BE2C (cell line): ENCODE measurements around the gene S100A9.
"Not testable (repeated sequence)": the region's sequence is repeated elsewhere in the genome, so short reads cannot be mapped to it uniquely, and the experiment has no call there.

Experiments
- DNase-seq: peaks from one replicate; pipeline ENCODE4 v3.0.0-alpha.2; 2020
- H3K27me3 ChIP-seq: fragments of 250-450 bp; sonication (Bioruptor Pico); 2 replicates; pipeline ENCODE4 v1.5.1; 2020; ENCODE audit warnings: mild to moderate bottlenecking
- H3K36me3 ChIP-seq: fragments of 250-450 bp; sonication (Bioruptor Pico); 2 replicates; pipeline ENCODE4 v1.5.1; 2020; ENCODE audit warnings: mild to moderate bottlenecking
- H3K4me1 ChIP-seq: fragments of 250-450 bp; sonication (Bioruptor Pico); 2 replicates; pipeline ENCODE4 v1.5.1; 2020
- H3K4me3 ChIP-seq: 2 replicates; pipeline ENCODE4 v1.5.1; 2011; ENCODE audit warnings: low read depth, low read length
- H3K9me3 ChIP-seq: fragments of 250-450 bp; sonication (Bioruptor Pico); 2 replicates; pipeline ENCODE4 v1.5.1; 2020
- CTCF ChIP-seq: IDR thresholded peaks from 2 replicates; pipeline ENCODE4 v1.5.1; 2012; ENCODE audit warnings: mild to moderate bottlenecking, low read depth, low read length

The S100A9 gene

GRCh38 chr1:153404086-153404635 lies 46.5 kb downstream of the S100A9 start:
- Histone ChIP-seq H3K4me3 (no peak overlapping the region), H3K4me1 (no peaks in the 10 kb centered on the region), H3K27me3 (peaks cover 26% of the 10 kb centered on the region), H3K36me3 (no peaks in the 10 kb centered on the region), H3K9me3 (no peaks in the 10 kb centered on the region)
- DNase-seq = no peak
- no peak for TF ChIP-seq CTCF

- Histone ChIP-seq H3K4me1 (no peaks in the 10 kb centered on the region), H3K27me3 (peaks cover 26% of the 10 kb centered on the region), H3K36me3 (no peaks in the 10 kb centered on the region), H3K9me3 (no peaks in the 10 kb centered on the region), H3K4me3 (no peak overlapping the region)
- peak; percentile 51 for TF ChIP-seq CTCF
- peak; percentile 47 for DNase-seq
Observed at GRCh38 chr1:153404768-153405167, 47.1 kb downstream of the S100A9 start.

- H3K4me3 ChIP-seq, H3K36me3 ChIP-seq, H3K4me1 ChIP-seq, H3K9me3 ChIP-seq, DNase-seq: not testable (repeated sequence)
- H3K27me3 ChIP-seq = peaks cover 16% of the 10 kb centered on the region
Observed at GRCh38 chr1:153405825-153406599, 48.4 kb downstream of the S100A9 start.

GRCh38 chr1:153407274-153407673 lies 49.6 kb downstream of the S100A9 start:
- not testable (repeated sequence) for H3K36me3 ChIP-seq, DNase-seq, H3K4me1 ChIP-seq, H3K4me3 ChIP-seq, H3K9me3 ChIP-seq, H3K27me3 ChIP-seq
